Measurements from ENCODE around the gene PGF. TPM values are rescaled to one million over a fixed set of nuclear protein-coding genes. Genes with fewer than 3 reads are reported as not detected.

The PGF gene
- total and polyA plus RNA-seq, 4 donors = 7.6 to 33.7 (median 22.7) TPM

GRCh38 chr14:74988993-74989392, 33.6 kb upstream of the PGF start:
- H3K27me3 ChIP-seq (ENCODE audit: control insufficient read depth in 1 of 2, insufficient read depth in 2 of 2, low read length in 1 of 2) = no peaks in the 10 kb centered on the region
- no peak overlapping the region for H3K27ac ChIP-seq (ENCODE audit: low read depth in 1 of 2, low read length in 2 of 2)
- 68 to 86% methylated on average over 1 of the region's 1 CpG for WGBS, 2 donors
- DNase-seq (no peak), ATAC-seq (ENCODE audit: low FRiP score) (no peak)
- no peaks in the 10 kb centered on the region for H3K9me3 ChIP-seq (ENCODE audit: control insufficient read depth, low read length)
- no peaks in the 10 kb centered on the region for H3K4me1 ChIP-seq (ENCODE audit: control insufficient read depth in 1 of 2, insufficient read depth in 2 of 2, low read length in 2 of 2)
- intact Hi-C loops (cut with DNase I) = no loop called here
- H3K36me3 ChIP-seq (ENCODE audit: control insufficient read depth in 1 of 2, insufficient read depth in 2 of 2, low read length in 1 of 2) = no peaks in the 10 kb centered on the region
- H3K4me3 ChIP-seq (ENCODE audit: low read length in 2 of 2) = no peak overlapping the region

- no peak for ATAC-seq (ENCODE audit: low FRiP score)
- no peaks in the 10 kb centered on the region for H3K27me3 ChIP-seq (ENCODE audit: control insufficient read depth in 1 of 2, insufficient read depth in 2 of 2, low read length in 1 of 2)
Observed at GRCh38 chr14:74988131-74988530, 32.7 kb upstream of the PGF start.

DNA sequence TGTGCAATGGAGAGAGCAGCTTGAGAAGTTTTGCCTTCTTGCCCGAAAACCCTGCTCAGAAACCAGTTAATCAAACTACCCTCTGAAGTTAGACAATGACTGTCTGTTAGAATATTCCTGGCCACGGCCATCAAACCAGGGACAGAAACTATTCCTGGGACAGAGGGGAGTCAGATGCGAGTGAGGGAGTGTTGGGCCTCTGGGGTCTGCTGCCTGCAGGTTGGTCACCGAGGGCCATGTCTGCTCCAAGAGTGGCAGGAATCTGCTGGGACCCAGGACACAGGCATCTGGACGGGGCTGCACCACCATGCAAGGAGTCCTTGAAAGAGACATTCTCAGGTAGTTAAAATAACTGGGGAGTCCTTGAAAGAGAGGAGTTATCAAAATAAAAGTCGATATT, 30.4 kb upstream of the PGF start:
- ATAC-seq (ENCODE audit: low FRiP score) = no peak
- no peak for DNase-seq
- 90 to 92% methylated on average over 6 of the region's 6 CpGs for WGBS, 2 donors
- Histone ChIP-seq H3K36me3 (ENCODE audit: control insufficient read depth in 1 of 2, insufficient read depth in 2 of 2, low read length in 1 of 2) (no peaks in the 10 kb centered on the region), H3K4me3 (ENCODE audit: low read length in 2 of 2) (no peak overlapping the region), H3K27me3 (ENCODE audit: control insufficient read depth in 1 of 2, insufficient read depth in 2 of 2, low read length in 1 of 2) (no peaks in the 10 kb centered on the region), H3K4me1 (ENCODE audit: control insufficient read depth in 1 of 2, insufficient read depth in 2 of 2, low read length in 2 of 2) (no peaks in the 10 kb centered on the region), H3K27ac (ENCODE audit: low read depth in 1 of 2, low read length in 2 of 2) (no peak overlapping the region), H3K9me3 (ENCODE audit: control insufficient read depth, low read length) (no peaks in the 10 kb centered on the region)
- intact Hi-C loops (cut with DNase I) = no loop called here

More at GRCh38 chr14:74988131-74988530, 32.7 kb upstream of the PGF start:
- Histone ChIP-seq H3K9me3 (ENCODE audit: control insufficient read depth, low read length) (no peaks in the 10 kb centered on the region), H3K36me3 (ENCODE audit: control insufficient read depth in 1 of 2, insufficient read depth in 2 of 2, low read length in 1 of 2) (no peaks in the 10 kb centered on the region), H3K27ac (ENCODE audit: low read depth in 1 of 2, low read length in 2 of 2) (peak overlapping the region in 1 of 2 donors; percentile 4), H3K4me3 (ENCODE audit: low read length in 2 of 2) (no peak overlapping the region), H3K4me1 (ENCODE audit: control insufficient read depth in 1 of 2, insufficient read depth in 2 of 2, low read length in 2 of 2) (no peaks in the 10 kb centered on the region)
- DNase-seq = no peak
- intact Hi-C loops (cut with DNase I) = no loop called here
- 83 to 84% methylated on average over 4 of the region's 4 CpGs for WGBS, 2 donors

GRCh38 chr14:74985028-74985310, 29.6 kb upstream of the PGF start:
- no peaks in the 10 kb centered on the region for H3K9me3 ChIP-seq (ENCODE audit: control insufficient read depth, low read length)
- no peaks in the 10 kb centered on the region for H3K27me3 ChIP-seq (ENCODE audit: control insufficient read depth in 1 of 2, insufficient read depth in 2 of 2, low read length in 1 of 2)
- no peak overlapping the region for H3K4me3 ChIP-seq (ENCODE audit: low read length in 2 of 2)
- H3K36me3 ChIP-seq (ENCODE audit: control insufficient read depth in 1 of 2, insufficient read depth in 2 of 2, low read length in 1 of 2) = no peaks in the 10 kb centered on the region
- intact Hi-C loops (cut with DNase I) = no loop called here
- peak overlapping the region in 1 of 2 donors; percentile 15 for H3K27ac ChIP-seq (ENCODE audit: low read depth in 1 of 2, low read length in 2 of 2)
- H3K4me1 ChIP-seq (ENCODE audit: control insufficient read depth in 1 of 2, insufficient read depth in 2 of 2, low read length in 2 of 2) = no peaks in the 10 kb centered on the region
- ATAC-seq (ENCODE audit: low FRiP score) = peak; percentile 58
- DNase-seq = peak; percentile 71 to 84
- WGBS, 2 donors = 23 to 25% methylated on average over 10 of the region's 10 CpGs

GRCh38 chr14:74984236-74985027, 29.0 kb upstream of the PGF start:
- no peak for DNase-seq
- no peak for ATAC-seq (ENCODE audit: low FRiP score)
- Histone ChIP-seq H3K4me3 (ENCODE audit: low read length in 2 of 2) (no peak overlapping the region), H3K9me3 (ENCODE audit: control insufficient read depth, low read length) (no peaks in the 10 kb centered on the region), H3K27me3 (ENCODE audit: control insufficient read depth in 1 of 2, insufficient read depth in 2 of 2, low read length in 1 of 2) (no peaks in the 10 kb centered on the region), H3K27ac (ENCODE audit: low read depth in 1 of 2, low read length in 2 of 2) (peak overlapping the region in 1 of 2 donors; percentile 9), H3K4me1 (ENCODE audit: control insufficient read depth in 1 of 2, insufficient read depth in 2 of 2, low read length in 2 of 2) (no peaks in the 10 kb centered on the region), H3K36me3 (ENCODE audit: control insufficient read depth in 1 of 2, insufficient read depth in 2 of 2, low read length in 1 of 2) (no peaks in the 10 kb centered on the region)
- intact Hi-C loops (cut with DNase I) = no loop called here
- WGBS, 2 donors = 52 to 62% methylated on average over 16 of the region's 16 CpGs

GRCh38 chr14:74983343-74983742, 27.9 kb upstream of the PGF start:
- ATAC-seq (ENCODE audit: low FRiP score) (no peak), DNase-seq (no peak)
- intact Hi-C loops (cut with DNase I) = no loop called here
- no peaks in the 10 kb centered on the region for H3K4me1 ChIP-seq (ENCODE audit: control insufficient read depth in 1 of 2, insufficient read depth in 2 of 2, low read length in 2 of 2)
- no peaks in the 10 kb centered on the region for H3K9me3 ChIP-seq (ENCODE audit: control insufficient read depth, low read length)
- no peaks in the 10 kb centered on the region for H3K36me3 ChIP-seq (ENCODE audit: control insufficient read depth in 1 of 2, insufficient read depth in 2 of 2, low read length in 1 of 2)
- no peaks in the 10 kb centered on the region for H3K27me3 ChIP-seq (ENCODE audit: control insufficient read depth in 1 of 2, insufficient read depth in 2 of 2, low read length in 1 of 2)
- WGBS, 2 donors = 92 to 98% methylated on average over 1 of the region's 1 CpG
- no peak overlapping the region for H3K27ac ChIP-seq (ENCODE audit: low read depth in 1 of 2, low read length in 2 of 2)
- no peak overlapping the region for H3K4me3 ChIP-seq (ENCODE audit: low read length in 2 of 2)

- H3K9me3 ChIP-seq (ENCODE audit: control insufficient read depth, low read length) = no peaks in the 10 kb centered on the region
- ATAC-seq (ENCODE audit: low FRiP score) (no peak), DNase-seq (no peak)
- WGBS, 2 donors = 88 to 89% methylated on average over 4 of the region's 4 CpGs
- intact Hi-C loops (cut with DNase I) = no loop called here
- no peak overlapping the region for H3K4me3 ChIP-seq (ENCODE audit: low read length in 2 of 2)
- H3K36me3 ChIP-seq (ENCODE audit: control insufficient read depth in 1 of 2, insufficient read depth in 2 of 2, low read length in 1 of 2) = no peaks in the 10 kb centered on the region
- peak overlapping the region in 1 of 2 donors; percentile 90 for H3K27ac ChIP-seq (ENCODE audit: low read depth in 1 of 2, low read length in 2 of 2)
- H3K4me1 ChIP-seq (ENCODE audit: control insufficient read depth in 1 of 2, insufficient read depth in 2 of 2, low read length in 2 of 2) = no peaks in the 10 kb centered on the region
- no peaks in the 10 kb centered on the region for H3K27me3 ChIP-seq (ENCODE audit: control insufficient read depth in 1 of 2, insufficient read depth in 2 of 2, low read length in 1 of 2)
Observed at GRCh38 chr14:74982661-74983060, 27.3 kb upstream of the PGF start.

DNA sequence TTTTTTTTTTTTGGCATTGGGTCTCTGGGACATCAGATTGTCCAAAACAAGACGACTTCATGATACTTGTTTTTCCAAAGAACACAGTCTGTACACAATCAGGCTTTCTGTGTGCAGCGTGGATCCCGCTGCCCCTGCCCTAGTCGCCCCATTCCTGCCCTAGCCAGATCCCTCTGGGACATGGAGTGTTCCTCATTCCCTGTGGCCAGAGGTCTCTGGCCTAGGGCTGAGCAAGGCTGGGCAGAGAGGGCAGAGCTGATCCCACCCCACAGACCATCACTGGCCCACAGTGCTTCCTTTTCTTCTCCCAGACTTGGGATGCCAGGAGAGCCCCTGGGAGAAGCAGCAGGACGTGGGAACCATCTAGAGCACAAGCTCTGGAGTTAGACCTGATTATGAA, 26.4 kb upstream of the PGF start:
- Histone ChIP-seq H3K4me1 (ENCODE audit: control insufficient read depth in 1 of 2, insufficient read depth in 2 of 2, low read length in 2 of 2) (no peaks in the 10 kb centered on the region), H3K4me3 (ENCODE audit: low read length in 2 of 2) (no peak overlapping the region), H3K36me3 (ENCODE audit: control insufficient read depth in 1 of 2, insufficient read depth in 2 of 2, low read length in 1 of 2) (no peaks in the 10 kb centered on the region), H3K9me3 (ENCODE audit: control insufficient read depth, low read length) (no peaks in the 10 kb centered on the region), H3K27me3 (ENCODE audit: control insufficient read depth in 1 of 2, insufficient read depth in 2 of 2, low read length in 1 of 2) (no peaks in the 10 kb centered on the region), H3K27ac (ENCODE audit: low read depth in 1 of 2, low read length in 2 of 2) (peak overlapping the region; percentile 47 to 90)
- 58 to 61% methylated on average over 5 of the region's 5 CpGs for WGBS, 2 donors
- intact Hi-C loops (cut with DNase I) = no loop called here
- peak in 1 of 2 donors; percentile 70 for DNase-seq
- ATAC-seq (ENCODE audit: low FRiP score) = no peak

GRCh38 chr14:74981462-74981782, 26.0 kb upstream of the PGF start:
- ATAC-seq (ENCODE audit: low FRiP score) = no peak
- H3K27ac ChIP-seq (ENCODE audit: low read depth in 1 of 2, low read length in 2 of 2) = peak overlapping the region; percentile 47 to 90
- H3K4me3 ChIP-seq (ENCODE audit: low read length in 2 of 2) = no peak overlapping the region
- DNase-seq = no peak
- no peaks in the 10 kb centered on the region for H3K4me1 ChIP-seq (ENCODE audit: control insufficient read depth in 1 of 2, insufficient read depth in 2 of 2, low read length in 2 of 2)
- no peaks in the 10 kb centered on the region for H3K36me3 ChIP-seq (ENCODE audit: control insufficient read depth in 1 of 2, insufficient read depth in 2 of 2, low read length in 1 of 2)
- WGBS, 2 donors = 35 to 38% methylated on average over 9 of the region's 9 CpGs
- intact Hi-C loops (cut with DNase I) = no loop called here
- H3K9me3 ChIP-seq (ENCODE audit: control insufficient read depth, low read length) = no peaks in the 10 kb centered on the region
- no peaks in the 10 kb centered on the region for H3K27me3 ChIP-seq (ENCODE audit: control insufficient read depth in 1 of 2, insufficient read depth in 2 of 2, low read length in 1 of 2)

Data from aorta (tissue), 5 donors.